Measurements from ENCODE around the gene GLIS1. TPM values are rescaled to one million over a fixed set of nuclear protein-coding genes. Genes with fewer than 3 reads are reported as not detected.

GLIS1 gene
- total and polyA plus RNA-seq, 2 donors (not counting 3 experiments of a cell fraction or from before 2014, with no cell fraction given): not detected

GRCh38 chr1:53663529-53664300, 75.2 kb downstream of the GLIS1 start:
- Histone ChIP-seq H4K20me1 (replicated peaks; ENCODE audit: control insufficient read depth, extremely low read depth, insufficient read depth, low read length) (no peaks in the 10 kb centered on the region), H3K4me3 (replicated peaks in 1 of 3; ENCODE audit: insufficient read depth in 1 of 3, low read depth in 1 of 3, low read length in 3 of 3) (no peak overlapping the region), H3K27me3 (ENCODE audit: control insufficient read depth in 2 of 2, insufficient read depth in 2 of 2, low read length in 2 of 2) (peaks cover 0 to 3% of the 10 kb centered on the region in 2 experiments), H3K9ac (replicated peaks; ENCODE audit: extremely low read depth, insufficient read depth, low read length) (no peak overlapping the region), H3K36me3 (ENCODE audit: control insufficient read depth in 2 of 2, extremely low read depth in 1 of 2, insufficient read depth in 2 of 2, low read length in 2 of 2) (no peaks in the 10 kb centered on the region), H3K79me2 (ENCODE audit: control insufficient read depth, insufficient read depth, low read length) (no peaks in the 10 kb centered on the region), H3K9me1 (replicated peaks; ENCODE audit: control insufficient read depth, extremely low read depth, insufficient read depth, low read length) (no peaks in the 10 kb centered on the region), H3K4me1 (ENCODE audit: control insufficient read depth, extremely low read depth, insufficient read depth, low read length) (no peaks in the 10 kb centered on the region), H3K27ac (ENCODE audit: insufficient read depth, low read depth, low read length) (no peak overlapping the region), H3K4me2 (ENCODE audit: insufficient read depth, low read length) (no peak overlapping the region), H3K9me3 (replicated peaks; ENCODE audit: control insufficient read depth, insufficient read depth, low read length) (no peaks in the 10 kb centered on the region), H2AFZ (ENCODE audit: low read depth, low read length) (no peak overlapping the region)
- no peak for TF ChIP-seq EZH2 (IDR thresholded peaks at IDR 0.05; ENCODE audit: borderline replicate concordance, low read depth, low read length, severe bottlenecking)
- no peak for TF ChIP-seq JUN (IDR thresholded peaks at IDR 0.05; ENCODE audit: borderline replicate concordance, insufficient read depth, insufficient read length, low read depth)
- TF ChIP-seq POLR2AphosphoS5 (IDR thresholded peaks at IDR 0.05; ENCODE audit: insufficient read depth, low read depth, low read length): no peak
- TF ChIP-seq POLR2A (IDR thresholded peaks at IDR 0.05; ENCODE audit: low read depth, low read length): no peak
- TF ChIP-seq GATA2 (IDR thresholded peaks at IDR 0.05; ENCODE audit: insufficient read depth, insufficient read length, low read depth, low read length): no peak
- BruUV-seq (replicated peaks): no TSS peak
- no peak for DNase-seq (ENCODE audit: low read depth, low spot score)
- intact Hi-C loops (cut with micrococcal nuclease): no loop called here
- CTCF ChIA-PET: interaction anchor here (1.2 kb wide), 1 partner anchor 11 kb away, joined by 3 read pairs; no protein-coding TSS in a partner anchor
- FAIRE-seq: no peak
- POLR2A ChIA-PET: no interaction called here
- dilution Hi-C loops (cut with MboI; ENCODE audit: extremely low pct_ligation_motif_present, low sequenced_read_pairs): no loop called here

DNA sequence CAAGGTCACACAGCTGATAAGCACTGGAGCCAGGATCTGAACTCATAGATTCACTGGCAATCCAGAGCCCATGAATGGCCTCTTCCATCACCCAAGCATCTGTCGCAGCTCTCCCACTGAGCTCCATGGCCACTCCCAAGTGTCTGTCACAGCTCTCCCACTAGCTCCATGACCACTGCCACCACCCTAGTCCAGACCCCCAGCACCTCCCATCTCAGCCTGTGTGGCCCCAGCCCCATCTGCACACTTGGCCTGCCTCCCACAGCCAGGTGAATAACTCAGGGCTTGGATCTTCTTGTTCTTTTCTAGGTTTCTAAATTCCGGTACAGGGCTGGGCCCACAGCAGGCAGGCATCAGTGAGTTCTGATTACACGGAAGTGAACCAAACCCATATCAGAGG, 76.0 kb downstream of the GLIS1 start:
- POLR2A ChIA-PET: no interaction called here
- no peaks in the 10 kb centered on the region for H3K4me1 ChIP-seq (ENCODE audit: control insufficient read depth, extremely low read depth, insufficient read depth, low read length)
- no peaks in the 10 kb centered on the region for H3K9me1 ChIP-seq (replicated peaks; ENCODE audit: control insufficient read depth, extremely low read depth, insufficient read depth, low read length)
- no peak overlapping the region for H3K9ac ChIP-seq (replicated peaks; ENCODE audit: extremely low read depth, insufficient read depth, low read length)
- FAIRE-seq: no peak
- TF ChIP-seq MAX (IDR thresholded peaks at IDR 0.05; ENCODE audit: insufficient read depth, insufficient read length) (no peak), POLR2AphosphoS5 (IDR thresholded peaks at IDR 0.05; ENCODE audit: insufficient read depth, low read depth, low read length) (no peak), POLR2A (IDR thresholded peaks at IDR 0.05; ENCODE audit: low read depth, low read length) (no peak), JUN (IDR thresholded peaks at IDR 0.05; ENCODE audit: borderline replicate concordance, insufficient read depth, insufficient read length, low read depth) (no peak), EZH2 (IDR thresholded peaks at IDR 0.05; ENCODE audit: borderline replicate concordance, low read depth, low read length, severe bottlenecking) (no peak), MYC (IDR thresholded peaks at IDR 0.05; ENCODE audit: low read depth, low read length) (no peak), FOS (IDR thresholded peaks at IDR 0.05; ENCODE audit: borderline replicate concordance, insufficient read depth, low read length) (no peak), GATA2 (IDR thresholded peaks at IDR 0.05; ENCODE audit: insufficient read depth, insufficient read length, low read depth, low read length) (no peak)
- TF ChIP-seq, protein P1, sequence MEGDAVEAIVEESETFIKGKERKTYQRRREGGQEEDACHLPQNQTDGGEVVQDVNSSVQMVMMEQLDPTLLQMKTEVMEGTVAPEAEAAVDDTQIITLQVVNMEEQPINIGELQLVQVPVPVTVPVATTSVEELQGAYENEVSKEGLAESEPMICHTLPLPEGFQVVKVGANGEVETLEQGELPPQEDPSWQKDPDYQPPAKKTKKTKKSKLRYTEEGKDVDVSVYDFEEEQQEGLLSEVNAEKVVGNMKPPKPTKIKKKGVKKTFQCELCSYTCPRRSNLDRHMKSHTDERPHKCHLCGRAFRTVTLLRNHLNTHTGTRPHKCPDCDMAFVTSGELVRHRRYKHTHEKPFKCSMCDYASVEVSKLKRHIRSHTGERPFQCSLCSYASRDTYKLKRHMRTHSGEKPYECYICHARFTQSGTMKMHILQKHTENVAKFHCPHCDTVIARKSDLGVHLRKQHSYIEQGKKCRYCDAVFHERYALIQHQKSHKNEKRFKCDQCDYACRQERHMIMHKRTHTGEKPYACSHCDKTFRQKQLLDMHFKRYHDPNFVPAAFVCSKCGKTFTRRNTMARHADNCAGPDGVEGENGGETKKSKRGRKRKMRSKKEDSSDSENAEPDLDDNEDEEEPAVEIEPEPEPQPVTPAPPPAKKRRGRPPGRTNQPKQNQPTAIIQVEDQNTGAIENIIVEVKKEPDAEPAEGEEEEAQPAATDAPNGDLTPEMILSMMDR (IDR thresholded peaks at IDR 0.05; ENCODE audit: extremely low read depth in 1 of 2, insufficient read depth in 1 of 2, low read depth in 1 of 2, low read length in 2 of 2): no peak
- no peak overlapping the region for H2AFZ ChIP-seq (ENCODE audit: low read depth, low read length)
- no peaks in the 10 kb centered on the region for H3K79me2 ChIP-seq (ENCODE audit: control insufficient read depth, insufficient read depth, low read length)
- no TSS peak for BruUV-seq (replicated peaks)
- no peaks in the 10 kb centered on the region for H4K20me1 ChIP-seq (replicated peaks; ENCODE audit: control insufficient read depth, extremely low read depth, insufficient read depth, low read length)
- CTCF ChIA-PET: interaction anchor here (1.2 kb wide), 1 partner anchor 12 kb away, joined by 3 read pairs; no protein-coding TSS in a partner anchor
- no peak overlapping the region for H3K4me3 ChIP-seq (replicated peaks in 1 of 3; ENCODE audit: insufficient read depth in 1 of 3, low read depth in 1 of 3, low read length in 3 of 3)
- no peaks in the 10 kb centered on the region for H3K9me3 ChIP-seq (replicated peaks; ENCODE audit: control insufficient read depth, insufficient read depth, low read length)
- H3K27me3 ChIP-seq (ENCODE audit: control insufficient read depth in 2 of 2, insufficient read depth in 2 of 2, low read length in 2 of 2): peaks cover 0 to 3% of the 10 kb centered on the region in 2 experiments
- intact Hi-C loops (cut with micrococcal nuclease) (no loop called here), dilution Hi-C loops (cut with MboI; ENCODE audit: extremely low pct_ligation_motif_present, low sequenced_read_pairs) (no loop called here)
- H3K36me3 ChIP-seq (ENCODE audit: control insufficient read depth in 2 of 2, extremely low read depth in 1 of 2, insufficient read depth in 2 of 2, low read length in 2 of 2): no peaks in the 10 kb centered on the region
- no peak overlapping the region for H3K27ac ChIP-seq (ENCODE audit: insufficient read depth, low read depth, low read length)
- DNase-seq (ENCODE audit: low read depth, low spot score): no peak
- H3K4me2 ChIP-seq (ENCODE audit: insufficient read depth, low read length): no peak overlapping the region
